HK-2 (cell line): Measurements from ENCODE around the gene CRHBP.
"Not testable (repeated sequence)": the region's sequence is repeated elsewhere in the genome, so short reads cannot be mapped to it uniquely, and the experiment has no call there.

ENCODE experiments used
- DNase-seq: peaks from one replicate; pipeline ENCODE4 v3.0.0-alpha.2; 2018; ENCODE audit not compliant: unreplicated experiment

Gene CRHBP

DNA sequence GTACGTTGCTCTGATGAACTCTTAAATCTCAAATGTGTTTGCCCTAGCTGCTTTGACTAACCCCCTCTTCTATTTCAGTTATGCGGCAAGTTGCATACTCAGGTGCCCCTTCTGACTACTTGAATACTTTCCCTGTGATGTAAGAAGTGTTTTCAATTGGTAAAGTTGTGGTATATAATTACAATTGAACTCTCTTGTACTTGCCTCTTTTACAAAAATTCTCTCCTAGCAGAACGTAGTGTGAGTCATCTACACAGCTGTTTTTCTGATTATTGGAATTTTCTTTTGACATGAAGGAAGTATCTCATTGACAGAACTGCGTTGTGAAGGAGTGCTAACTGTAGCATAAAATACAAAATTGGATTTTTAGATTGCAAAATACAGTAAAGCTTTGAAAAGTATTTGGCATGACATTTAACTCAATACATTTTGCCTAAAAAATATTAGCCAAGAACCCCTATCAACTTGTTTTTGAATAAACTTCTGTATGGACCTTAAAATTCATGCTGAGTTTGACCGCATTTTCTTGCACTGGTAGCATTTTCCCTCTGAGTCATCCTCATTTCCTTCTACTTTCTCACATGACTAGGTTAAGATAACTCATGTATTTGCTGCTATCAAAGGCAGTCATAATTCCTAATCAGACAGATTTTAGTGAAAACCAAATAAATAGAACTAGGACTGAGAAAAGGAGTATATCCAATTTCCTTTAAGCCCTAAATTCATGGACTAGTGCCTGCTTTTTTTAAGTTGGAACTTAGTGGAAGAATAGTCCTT lies 6.3 kb downstream of the CRHBP start:
- DNase-seq: no peak

DNA sequence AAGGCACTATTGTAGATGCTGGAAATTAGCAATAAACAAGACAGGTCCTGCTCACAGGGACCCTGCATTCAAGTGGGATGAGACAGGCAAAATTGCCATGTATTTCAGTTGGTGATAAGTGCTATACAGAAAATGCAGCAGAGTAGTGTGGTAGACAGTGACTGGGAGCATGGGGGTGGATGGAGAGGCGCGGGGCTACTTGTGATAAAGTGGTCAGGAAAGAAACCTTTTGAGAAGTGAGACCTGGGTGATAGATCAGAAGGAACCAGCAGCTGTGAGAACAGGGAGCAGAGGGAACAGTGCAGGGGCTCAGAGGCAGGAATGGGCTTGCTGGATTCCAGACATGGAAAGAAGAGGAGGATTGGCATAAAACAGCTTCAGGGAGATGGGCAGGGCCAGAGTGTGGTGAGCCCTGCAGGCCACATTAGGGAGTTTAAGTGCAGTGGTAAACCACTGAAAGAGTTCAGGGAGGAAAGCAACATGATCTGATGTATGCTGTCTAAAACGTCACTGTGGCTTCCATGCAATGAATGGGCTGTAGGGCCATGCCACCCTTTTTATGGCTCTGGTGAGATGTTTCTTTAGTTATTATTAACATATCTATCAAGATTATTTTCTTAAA lies 7.3 kb downstream of the CRHBP start:
- peak; percentile 2 for DNase-seq

DNA sequence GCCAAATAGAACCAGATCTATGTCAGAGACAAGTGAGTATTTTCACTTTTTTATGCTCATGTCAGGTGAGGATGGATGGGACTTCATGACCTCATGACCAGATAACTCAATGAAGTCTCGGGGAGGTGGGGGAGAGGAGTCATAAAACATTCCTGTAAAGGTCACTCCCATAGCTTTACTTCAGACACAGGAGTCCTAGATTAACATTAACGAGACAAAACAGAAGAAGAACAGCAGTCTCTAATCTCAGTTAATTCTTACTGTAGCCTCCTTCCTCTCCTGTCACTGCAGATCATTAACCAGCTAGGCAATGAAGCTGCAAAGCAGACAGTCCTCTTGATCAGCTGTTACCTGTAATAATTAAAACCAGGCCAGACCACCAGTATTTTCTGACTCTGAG lies 11.2 kb downstream of the CRHBP start:
- DNase-seq: no peak

DNA sequence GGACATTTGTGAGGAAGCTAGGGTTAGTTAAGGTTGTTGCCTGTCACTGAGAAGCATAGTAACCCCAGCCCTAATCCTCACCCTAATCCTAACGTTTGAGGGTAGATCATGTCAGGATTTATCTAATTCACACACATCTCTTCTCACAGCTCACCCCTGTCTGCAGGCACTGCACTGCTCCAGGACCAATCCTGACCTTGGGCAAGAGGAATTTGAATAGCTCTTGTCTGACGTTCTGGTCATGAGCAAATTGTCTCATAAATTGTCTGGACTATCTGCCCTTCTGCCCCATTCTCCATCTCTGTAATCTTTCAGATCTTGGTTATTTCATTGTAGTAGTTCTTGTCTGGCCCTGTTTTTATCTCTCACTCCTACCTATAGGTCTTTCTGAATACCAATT lies 18.7 kb downstream of the CRHBP start:
- no peak for DNase-seq

DNA sequence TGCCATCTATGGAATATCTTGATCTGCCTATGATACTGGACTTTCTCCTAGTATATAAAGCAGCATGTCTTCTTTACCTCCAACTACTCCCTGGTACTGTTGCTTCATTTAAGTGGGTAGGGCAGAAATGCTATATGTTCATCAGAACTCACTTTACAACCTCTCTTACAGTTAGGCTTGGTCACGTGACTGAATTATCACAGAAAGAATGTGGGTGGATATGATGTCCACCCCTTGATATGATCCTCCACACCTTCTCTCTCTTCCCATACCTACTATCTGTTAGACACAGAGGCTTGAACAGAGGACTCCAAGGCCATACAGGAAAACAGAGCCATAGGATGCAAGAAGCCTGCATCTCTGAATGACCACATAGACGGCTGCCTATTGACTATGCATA lies 19.8 kb downstream of the CRHBP start:
- DNase-seq: no peak

DNA sequence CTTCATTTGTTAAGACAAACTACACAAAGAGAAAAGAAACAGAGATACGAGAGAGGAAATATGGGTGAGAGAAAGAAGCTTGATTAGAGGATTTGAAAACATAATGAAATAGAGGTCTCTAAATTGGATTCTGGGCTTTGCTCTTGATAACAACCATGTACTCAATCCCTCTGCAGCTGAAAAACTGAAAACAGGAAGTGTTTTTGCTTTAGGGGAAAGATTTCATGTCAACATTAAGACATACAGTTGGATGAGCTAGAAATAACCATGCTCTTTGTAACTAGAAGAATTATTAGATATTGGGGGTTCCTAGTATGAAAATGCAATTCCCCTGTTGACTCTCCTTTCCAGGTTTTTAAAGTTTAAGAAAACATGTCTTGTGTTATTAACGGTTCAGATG lies 21.9 kb downstream of the CRHBP start:
- no peak for DNase-seq

DNA sequence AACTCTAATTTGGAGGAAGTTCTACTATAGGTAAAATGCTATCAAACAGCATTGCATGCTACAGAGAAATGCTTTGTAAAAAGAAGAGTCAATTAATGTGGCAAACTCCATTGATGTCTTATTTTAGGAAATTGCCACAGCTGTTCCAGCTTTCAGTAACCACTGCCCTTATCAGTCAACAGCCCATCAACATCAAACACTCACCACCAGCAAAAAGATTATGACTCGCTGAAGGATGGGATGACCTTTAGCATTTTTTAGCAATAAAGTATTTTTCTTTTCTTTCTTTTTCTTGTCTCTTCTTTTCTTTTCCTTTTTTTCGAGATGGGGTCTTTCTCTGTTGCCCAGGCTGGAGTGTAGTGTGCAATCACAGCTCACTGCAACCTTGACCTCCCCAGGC lies 26.0 kb downstream of the CRHBP start:
- DNase-seq: no peak

DNA sequence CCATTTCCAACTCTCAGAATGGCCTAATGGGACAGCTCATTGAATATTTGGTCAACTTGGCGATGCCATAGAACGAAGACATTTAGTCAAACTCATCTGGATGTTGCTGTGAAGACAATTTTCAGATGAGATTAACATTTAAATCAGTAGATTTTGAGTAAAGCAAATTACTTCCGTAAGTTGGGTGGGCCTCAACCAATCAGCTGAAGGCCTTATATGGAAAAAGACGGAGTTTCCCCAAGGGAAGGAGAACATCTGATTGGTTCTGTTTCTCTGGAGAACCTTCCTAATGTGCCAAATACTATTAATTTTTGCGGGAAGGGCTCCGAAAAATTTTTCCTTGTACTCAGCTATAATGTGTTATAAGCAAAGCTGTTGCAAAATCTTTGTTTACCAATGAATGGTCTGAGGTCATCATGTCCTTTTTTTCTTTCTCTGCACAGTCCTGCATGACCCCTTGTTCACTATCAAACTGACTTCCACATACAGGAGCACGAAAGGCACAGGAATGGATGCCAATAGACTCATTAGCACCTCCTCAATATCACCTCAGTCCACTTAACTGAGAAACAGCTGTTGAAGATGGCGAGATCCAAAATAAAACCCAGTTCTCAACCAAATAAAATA lies 27.8 kb downstream of the CRHBP start:
- no peak for DNase-seq

DNA sequence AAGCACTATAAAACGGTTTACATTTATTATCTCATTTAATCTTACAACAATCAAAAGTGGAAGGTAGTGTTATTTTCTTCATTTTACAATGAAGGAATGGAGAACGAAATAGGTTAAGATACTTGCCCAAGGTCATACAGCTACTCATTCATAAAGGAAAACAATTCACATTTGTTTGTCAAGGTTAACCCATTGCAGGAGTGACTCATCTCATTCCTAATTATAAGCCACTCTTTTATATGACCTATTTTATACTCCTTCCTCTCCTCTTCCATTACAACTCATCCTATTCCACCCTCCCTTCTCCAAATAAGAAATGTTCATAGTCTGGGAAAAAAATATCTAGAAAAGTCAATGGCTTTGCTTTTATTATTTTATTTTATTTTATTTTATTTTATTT lies 29.6 kb downstream of the CRHBP start:
- DNase-seq: no peak

DNA sequence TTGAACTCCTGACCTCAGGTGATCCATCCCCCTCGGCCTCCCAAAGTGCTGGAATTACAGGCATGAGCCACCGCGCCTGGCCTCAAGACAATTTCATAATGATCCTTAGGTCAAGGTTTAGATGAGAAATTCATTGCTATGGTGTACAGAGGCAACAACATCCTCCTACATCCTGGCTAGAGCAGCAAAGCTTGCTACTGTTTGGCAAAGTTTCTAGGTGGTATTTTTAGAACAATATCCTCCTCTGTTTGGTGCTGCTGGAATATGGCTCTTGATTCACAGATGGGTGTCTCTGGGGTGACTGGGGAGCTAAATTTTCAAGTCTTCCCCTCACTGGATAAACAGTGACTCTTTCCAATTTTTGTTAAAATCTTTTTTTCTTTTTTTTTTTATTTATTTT lies 30.6 kb downstream of the CRHBP start:
- no peak for DNase-seq

DNA sequence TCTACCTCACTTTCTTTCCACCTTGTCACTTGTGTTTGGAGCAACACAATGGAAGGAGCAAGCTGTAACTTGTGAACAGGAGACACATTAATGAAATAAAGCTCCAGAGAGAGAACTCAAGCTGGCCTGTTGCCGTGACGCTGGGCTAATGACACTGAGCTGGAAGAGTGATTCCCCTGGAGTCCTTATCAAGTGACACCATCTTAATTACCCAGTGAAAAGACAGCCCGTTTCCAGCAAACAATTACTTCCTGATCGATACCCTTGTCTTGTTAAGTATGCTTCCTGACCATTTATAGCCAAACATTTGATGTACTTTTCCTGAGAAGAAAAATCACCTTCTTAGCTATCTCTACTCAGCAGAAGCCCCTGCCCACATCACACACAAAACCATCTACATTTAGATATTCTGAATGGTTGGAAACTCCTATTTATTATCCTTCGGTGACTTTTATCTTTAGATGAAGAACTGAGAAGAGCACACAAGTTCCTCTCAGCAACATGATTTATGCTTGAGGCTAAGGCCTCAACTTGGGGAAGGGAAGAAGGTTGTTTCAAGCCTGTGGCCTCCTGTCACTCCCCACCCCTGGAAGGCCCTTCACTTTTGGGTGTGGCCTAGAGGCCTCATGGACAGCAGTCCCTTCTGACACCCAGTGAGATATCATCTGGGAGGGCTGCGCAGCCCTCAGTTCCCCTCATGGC lies 34.1 kb downstream of the CRHBP start:
- DNase-seq: no peak

DNA sequence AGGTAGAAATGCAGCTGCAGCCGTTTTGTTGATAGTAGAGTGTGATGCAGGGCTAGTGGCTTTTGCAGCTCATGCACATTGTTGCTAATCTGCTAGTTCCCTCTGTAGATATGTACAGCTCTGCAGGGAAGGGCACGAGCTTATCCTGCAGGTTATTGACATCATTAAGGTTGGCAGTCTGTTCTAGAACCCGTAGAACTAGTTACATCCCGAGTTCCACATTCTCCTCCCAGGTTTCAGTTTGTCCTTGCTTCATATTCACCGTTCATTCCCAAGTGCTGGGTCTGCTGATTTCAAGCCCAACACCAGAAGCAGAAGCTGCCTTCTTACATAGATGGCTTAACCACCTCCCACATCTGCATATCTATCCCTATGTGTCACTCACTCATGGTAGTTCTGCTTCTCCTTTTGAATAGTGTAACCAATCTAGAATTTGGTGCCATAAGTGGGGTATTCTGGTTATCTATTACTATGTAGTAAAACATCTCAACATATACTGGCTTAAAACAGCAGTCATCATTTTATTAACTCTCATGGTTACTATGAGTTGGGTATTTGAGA lies 38.1 kb downstream of the CRHBP start:
- no peak for DNase-seq

DNA sequence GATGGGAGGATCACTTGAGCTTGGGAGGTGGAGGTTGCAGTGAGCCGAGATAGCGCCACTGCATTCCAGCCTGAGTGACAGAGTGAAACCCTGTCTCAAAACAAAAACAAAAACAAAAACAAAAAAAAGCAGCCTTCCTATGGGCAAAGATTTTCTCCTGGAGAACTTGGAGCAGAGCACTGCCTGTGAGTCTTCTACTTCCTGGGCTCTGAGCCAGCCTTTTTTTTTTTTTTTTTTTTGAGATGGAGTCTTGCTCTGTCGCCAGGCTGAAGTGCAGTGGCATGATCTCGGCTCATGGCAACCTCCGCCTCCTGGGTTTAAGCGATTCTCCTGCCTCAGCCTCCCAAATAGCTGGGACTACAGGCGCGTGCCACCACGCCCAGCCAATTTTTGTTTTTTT lies 40.6 kb downstream of the CRHBP start:
- DNase-seq: not testable (repeated sequence)

DNA sequence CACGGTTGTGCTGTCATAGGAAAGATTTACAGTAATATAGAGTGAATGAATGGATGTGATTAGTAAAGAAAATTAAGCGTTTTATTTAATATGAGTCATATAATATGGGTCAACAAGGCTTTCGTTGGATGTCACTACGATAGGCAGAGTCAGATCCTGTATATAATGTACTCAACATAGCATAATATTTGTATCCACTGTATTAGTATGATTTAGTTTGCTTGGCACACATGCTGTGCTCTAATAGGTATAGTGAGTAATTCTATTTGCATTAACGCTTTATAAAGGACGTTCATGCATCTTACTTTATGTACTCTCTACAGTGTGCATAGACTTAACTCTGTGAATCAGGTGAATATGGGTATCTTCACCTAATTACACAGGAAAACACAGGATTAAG lies 41.5 kb downstream of the CRHBP start:
- DNase-seq: no peak

DNA sequence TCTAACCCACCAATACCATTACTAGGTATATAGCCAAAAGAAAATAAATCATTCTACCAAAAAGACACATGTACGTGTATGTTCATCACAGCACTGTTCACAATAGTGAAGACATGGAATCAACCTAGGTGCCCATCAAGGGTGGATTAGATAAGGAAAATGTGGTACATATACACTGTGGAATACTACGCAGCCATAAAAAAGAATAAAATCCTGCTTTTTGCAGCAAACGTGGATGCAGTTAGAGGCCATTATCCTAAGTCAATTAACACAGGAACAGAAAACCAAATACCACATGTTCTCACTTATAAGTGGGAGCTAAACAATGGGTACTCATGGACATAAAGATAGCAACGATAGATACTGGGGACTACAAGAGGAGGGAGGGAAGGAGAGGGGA lies 45.4 kb downstream of the CRHBP start:
- not testable (repeated sequence) for DNase-seq

DNA sequence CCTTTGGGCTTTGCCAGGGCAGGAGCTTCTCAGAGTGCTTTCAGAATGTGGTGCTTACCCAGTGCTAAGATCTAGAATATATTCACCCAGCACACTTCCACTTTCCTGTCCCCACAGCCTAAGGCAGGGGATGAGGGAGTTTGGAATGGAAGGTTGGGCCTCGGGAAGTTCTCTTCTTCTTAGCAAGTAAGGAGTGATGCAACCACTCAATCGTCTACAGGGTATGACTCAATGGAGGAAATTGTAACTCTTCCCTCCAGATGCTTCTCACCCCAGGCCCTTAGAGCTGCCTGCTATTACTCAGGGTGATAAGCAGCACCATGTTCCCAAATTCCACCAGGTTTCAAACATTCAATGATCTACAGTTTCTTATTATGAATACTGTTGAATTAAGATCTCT lies 46.6 kb downstream of the CRHBP start:
- DNase-seq: no peak

DNA sequence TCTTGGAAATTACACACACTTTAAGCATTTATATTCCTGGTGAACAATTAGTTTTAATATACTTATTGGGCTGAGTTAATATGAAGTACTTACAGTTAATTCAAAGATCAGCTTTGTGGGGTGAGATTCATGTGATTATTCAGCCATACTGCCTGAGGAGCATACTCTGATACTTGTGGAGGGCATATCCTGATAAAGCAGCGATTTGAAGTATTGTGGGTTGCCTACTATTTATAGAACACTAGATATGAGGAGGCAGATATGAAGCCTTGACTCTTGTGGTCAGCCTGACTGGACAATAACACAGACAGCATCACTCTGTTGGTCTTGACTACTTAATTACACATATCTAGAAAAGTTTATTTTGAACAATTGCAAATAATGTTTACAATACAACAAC lies 50.4 kb downstream of the CRHBP start:
- DNase-seq: no peak

DNA sequence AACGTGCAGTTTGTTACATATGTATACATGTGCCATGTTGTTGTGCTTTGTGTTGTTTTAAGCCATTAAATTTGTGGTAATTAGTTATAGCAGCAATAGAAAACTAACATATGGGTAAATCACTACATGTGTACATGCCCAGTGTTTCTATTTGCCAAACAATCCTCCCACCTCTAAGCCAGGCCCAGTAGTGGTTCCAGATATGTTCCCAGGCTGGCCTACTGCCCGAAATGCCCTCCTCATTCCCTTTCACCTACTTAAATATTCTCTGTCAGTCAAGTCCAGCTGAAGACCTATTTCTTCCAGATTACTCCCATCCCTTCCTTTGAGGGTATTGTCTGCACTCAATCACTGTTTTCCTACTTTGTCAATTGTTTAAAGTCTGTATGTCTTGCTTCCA lies 53.3 kb downstream of the CRHBP start:
- no peak for DNase-seq

DNA sequence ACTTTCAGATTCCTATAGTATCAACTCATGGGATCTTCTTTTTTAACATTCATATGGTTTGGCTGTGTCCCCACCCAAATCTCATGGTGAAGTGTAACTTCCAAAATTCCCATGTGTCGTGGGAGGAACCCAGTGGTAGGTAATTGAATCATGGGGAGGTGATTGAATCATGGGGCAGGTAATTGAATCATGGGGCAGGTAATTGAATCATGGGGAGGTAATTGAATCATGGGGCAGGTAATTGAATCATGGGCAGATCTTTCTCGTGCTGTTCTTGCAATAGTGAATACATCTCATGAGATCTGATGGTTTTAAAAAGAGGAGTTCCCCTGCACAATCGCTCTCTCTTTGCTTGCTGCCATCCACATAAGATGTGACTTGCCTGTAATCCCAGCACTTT lies 55.6 kb downstream of the CRHBP start:
- no peak for DNase-seq

DNA sequence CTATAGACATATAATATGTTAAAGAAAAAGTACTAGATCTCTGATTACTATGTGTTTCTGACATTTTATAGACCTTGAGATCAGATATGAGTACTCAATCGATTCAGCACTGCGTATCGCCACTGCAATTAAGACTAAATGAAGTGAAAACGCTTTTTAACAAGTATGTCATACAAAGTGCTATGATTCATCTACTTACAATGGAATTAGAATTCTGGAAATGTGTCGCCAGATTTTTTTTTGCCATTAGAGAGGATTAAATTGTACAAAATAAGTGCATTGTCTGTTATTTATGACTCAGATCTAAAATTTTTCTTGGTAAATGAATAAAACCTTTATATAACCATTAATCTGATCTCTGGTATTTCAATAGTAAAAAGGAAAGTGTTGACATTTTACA lies 57.4 kb downstream of the CRHBP start:
- no peak for DNase-seq

DNA sequence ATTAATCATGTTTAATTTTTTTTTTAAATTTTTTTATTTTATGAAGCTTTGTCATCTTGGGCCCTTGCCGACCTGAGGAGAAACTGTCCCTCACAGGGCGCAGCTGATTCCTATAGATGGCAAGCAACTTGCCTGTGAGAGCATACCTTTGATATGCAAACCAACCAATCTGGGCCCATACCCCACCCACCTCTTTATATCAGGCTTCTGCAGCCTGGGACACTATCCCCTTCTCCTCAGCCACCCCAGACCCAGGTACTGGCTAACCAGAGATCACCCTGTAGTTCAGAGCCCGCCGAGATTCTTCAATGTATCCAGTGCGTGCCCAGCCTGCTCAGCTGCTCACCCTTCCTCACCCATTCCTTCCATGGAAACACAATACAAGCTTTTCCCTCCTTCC lies 58.7 kb downstream of the CRHBP start:
- no peak for DNase-seq

DNA sequence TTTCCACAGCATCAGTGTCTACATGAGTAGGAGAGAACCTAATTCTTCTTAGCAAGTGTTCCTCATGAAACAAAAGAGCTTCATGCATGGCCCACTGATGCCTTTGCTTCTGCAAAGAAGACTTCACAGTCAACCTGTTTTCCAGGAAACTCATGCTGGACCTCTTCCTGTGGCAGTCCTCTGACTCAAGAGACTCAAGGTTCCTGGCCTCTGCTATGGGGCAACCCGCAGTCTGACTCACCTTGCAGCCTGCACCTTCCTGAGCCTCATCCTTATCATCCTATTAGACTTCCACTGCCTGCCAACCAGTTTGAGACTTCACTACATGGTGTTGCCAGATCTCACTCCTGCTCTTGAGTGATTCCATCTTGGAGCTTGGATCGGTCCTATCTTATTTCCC lies 59.8 kb downstream of the CRHBP start:
- no peak for DNase-seq
